Activated gamma-delta T cell treated with anti-CD3 and anti-CD28 coated beads, Interleukin-2, amount 50 U/mL, for 16 hours (primary cell): Measurements from ENCODE around the gene NPAP1.
"Not testable (repeated sequence)": the region's sequence is repeated elsewhere in the genome, so short reads cannot be mapped to it uniquely, and the experiment has no call there.

Source experiments
- DNase-seq: peaks from one replicate; pipeline ENCODE4 v3.0.0-alpha.2; 2020; ENCODE audit warnings: low read depth

NPAP1 gene, protein sequence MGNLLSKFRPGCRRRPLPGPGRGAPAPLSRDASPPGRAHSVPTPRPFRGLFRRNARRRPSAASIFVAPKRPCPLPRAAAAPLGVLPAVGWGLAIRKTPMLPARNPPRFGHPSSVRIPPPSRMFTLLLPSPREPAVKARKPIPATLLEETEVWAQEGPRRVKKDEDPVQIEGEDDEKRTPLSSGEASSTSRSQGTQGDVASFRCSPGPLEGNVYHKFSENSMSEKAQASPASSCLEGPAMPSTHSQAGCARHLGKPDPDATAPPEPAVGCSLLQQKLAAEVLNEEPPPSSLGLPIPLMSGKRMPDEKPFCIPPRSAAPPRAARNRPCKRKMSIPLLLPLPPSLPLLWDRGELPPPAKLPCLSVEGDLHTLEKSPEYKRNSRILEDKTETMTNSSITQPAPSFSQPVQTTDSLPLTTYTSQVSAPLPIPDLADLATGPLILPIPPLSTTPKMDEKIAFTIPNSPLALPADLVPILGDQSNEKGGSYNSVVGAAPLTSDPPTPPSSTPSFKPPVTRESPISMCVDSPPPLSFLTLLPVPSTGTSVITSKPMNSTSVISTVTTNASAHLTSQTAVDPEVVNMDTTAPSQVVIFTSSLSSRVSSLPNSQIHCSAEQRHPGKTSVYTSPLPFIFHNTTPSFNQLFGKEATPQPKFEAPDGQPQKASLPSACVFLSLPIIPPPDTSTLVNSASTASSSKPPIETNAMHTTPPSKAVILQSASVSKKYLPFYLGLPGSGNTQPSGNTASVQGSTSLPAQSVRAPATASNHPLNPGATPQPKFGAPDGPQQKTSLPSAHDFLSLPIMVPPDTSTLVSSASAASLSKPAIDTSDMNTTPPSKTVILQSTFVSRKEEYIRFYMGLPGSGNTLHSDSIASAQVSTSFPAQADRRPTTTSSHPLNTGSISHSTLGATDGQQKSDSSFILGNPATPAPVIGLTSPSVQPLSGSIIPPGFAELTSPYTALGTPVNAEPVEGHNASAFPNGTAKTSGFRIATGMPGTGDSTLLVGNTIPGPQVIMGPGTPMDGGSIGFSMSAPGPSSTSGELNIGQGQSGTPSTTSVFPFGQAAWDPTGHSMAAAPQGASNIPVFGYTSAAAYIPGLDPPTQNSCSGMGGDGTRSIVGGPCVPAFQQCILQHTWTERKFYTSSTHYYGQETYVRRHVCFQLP

DNA sequence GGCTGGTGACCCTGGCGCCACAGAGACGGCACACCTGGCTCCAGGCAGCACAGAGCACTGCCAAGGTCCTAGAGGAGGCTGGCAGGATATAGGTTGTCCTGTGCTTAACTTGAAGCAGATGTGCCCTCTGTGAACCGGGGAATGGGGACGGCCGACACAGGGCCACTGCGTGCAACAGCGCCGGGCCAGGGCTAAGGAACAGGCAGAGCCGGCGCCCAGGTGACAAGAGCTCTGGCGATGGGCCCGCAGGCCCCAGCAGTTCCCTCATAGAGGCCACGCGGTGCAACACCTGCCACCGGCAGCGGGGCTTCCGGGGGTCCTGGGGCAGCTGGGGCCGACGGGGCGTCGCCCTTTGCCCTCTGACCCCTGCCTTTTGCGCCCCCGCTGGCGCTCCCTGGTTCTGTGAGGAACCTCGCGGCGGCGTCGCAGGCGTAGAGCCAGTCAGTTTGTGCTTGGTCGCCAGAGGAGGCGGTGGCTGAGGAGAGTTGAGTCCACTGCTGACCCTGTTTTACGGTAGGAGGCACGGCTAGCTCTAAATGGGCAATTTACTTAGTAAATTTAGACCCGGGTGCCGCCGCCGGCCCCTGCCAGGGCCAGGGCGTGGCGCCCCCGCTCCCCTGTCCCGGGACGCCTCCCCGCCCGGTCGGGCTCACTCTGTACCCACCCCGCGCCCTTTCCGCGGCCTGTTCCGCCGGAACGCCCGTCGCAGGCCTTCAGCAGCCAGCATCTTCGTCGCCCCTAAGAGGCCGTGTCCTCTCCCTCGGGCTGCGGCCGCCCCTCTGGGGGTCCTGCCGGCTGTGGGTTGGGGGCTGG lies at the start of gene NPAP1:
Gene NPAP1, plus strand, starts transcription at position 444 of the 813 bp plus-strand sequence. Its CDS starts 93 bp downstream, at position 537.
- no peak for DNase-seq

DNA sequence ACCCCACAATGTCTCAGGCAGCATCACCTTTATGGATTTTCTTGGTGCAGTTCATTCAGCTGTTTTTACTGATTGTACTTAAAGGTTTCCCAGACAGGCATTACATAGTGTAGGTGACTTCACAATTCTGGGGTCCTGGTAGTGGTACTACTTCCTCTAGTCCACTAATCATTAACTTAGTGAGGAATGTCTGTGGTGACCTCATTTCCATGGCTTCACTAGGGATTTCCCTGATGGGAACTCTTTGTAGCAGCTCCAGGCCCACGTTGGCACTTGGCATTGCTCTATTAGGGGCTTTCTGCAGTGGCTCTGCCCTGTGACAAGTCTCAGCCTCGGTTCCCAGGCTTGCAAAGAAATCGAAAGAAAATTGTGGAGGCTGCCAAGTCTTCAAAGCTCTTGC lies 48.1 kb upstream of the NPAP1 start:
- no peak for DNase-seq

DNA sequence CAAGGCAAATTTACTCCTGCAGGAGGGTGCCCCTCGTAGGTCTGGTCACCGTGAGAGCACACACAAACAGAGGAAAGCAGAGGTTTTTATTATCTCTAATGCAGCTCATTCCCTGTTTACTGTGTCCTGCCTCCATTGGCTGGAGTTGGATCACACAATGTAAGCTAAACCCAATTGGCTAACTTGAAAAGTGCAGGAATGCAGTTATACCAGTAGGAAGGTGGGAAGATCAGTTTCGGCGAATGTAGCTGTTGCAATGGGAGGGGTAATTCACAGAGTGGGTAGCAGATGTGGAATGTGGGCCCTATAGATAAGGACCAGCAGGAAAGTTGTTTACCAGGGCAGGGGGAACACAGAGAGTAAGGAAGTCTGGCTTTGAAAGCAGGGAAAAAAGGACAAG lies 42.5 kb upstream of the NPAP1 start:
- no peak for DNase-seq

DNA sequence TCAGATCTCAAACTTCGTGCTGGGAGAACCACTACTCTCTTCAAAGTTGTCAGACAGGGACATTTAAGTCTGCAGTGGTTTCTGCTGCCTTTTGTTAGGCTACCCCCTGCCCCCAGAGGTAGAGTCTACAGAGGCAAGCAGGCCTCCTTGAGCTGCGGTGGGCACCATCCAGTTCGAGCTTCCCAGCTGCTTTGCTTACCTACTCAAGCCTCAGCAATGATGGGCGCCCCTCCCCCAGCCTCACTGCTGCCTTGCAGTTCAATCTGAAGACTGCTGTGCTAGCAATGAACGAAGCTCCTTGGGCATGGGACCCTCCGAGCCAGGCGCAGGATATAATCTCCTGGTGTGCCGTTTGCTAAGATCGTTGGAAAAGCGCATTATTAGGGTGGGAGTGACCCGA lies 36.2 kb upstream of the NPAP1 start:
- DNase-seq: not testable (repeated sequence)

DNA sequence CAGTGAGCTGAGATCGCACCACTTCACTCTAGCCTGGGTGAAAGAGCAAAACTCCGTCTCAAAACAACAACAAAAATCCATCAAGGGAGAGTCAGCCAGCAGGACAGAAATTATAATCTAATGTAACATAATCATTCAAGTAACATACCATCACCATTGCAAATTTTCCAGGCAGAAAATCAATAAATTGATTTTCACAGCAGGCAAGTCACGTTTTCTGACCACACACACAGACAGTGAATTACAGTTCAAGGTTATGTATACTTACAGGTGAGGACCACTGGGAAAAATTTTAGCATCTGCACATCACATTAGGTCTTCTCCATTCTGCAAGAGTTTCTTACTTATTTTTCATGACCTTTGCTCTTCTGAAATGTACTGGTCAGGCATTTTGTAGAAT lies 29.9 kb upstream of the NPAP1 start:
- no peak for DNase-seq

DNA sequence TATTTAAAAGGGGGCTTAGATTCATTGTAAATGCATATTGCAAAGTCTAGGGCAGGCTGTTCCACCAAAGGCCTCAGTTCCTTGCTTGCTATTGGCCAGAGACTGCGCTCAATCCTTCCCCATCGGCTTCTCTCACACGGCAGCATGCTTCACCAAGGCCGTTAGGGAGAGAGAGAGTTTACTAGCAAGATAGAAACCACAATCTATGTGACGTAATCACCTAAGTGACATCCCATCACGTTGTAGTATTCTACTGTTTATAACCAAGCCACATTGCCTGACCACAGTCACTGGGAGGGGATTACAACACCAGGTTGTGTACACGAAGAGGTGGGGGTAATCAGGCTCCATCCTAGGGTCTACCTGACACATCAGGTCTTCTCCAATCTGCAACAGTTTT lies 16.0 kb upstream of the NPAP1 start:
- DNase-seq: no peak

DNA sequence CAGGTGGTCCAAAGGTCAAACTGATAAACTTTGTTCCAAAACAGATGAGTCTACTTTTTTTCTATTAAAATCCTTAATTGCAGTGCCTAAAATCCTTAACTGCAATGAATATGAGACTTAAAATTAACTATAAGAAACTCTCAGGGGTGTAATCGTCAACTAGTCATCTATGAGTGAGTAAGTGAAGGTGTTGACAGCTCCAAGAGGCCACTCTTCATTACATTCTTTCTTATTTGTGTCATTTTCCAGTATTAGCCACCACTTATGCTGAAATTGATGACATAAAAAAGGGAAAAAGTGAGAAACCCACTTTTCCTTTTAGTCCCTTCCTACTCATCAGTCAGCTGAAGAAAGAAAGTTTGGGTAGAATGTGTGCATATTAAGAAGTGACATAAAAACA lies 12.6 kb upstream of the NPAP1 start:
- no peak for DNase-seq

DNA sequence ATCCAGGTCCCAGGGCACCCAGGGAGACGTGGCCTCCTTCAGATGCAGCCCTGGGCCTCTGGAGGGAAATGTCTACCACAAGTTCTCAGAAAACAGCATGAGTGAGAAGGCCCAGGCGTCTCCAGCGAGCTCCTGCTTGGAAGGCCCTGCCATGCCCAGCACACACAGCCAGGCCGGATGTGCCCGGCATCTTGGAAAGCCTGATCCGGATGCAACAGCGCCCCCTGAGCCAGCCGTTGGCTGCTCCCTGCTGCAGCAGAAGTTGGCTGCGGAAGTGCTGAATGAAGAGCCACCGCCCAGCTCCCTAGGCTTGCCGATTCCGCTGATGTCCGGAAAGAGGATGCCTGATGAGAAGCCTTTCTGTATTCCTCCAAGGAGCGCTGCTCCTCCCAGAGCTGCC lies 856 bp downstream of the NPAP1 start:
- DNase-seq: no peak

DNA sequence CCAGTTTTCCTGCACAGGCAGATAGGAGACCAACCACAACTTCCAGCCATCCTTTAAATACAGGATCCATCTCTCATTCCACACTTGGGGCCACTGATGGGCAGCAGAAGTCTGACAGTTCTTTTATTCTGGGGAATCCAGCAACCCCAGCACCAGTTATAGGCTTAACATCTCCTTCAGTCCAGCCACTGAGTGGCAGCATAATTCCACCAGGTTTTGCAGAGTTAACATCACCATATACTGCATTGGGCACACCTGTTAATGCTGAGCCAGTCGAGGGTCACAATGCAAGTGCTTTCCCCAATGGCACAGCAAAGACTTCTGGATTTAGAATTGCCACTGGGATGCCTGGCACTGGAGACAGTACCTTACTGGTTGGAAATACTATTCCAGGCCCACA lies 2.9 kb downstream of the NPAP1 start:
- no peak for DNase-seq

DNA sequence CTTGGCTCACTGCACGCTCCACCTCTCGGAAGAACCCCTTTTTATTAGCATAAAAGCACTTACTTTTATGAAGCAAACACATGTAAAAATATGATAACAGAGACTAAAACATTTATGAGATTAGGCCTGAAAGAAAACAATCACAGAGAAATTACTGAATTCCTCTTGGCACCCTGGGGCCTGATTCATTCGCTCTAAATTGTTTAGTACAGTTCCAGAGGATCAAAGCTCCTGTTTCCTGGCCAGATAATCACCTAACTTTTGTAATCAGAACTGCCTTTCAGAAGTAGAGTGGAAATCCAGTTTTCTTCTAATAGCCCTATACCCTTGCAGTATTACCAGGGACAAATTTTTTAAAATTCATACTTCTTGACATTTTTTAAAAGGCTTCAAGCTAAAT lies 6.4 kb downstream of the NPAP1 start:
- DNase-seq: no peak

DNA sequence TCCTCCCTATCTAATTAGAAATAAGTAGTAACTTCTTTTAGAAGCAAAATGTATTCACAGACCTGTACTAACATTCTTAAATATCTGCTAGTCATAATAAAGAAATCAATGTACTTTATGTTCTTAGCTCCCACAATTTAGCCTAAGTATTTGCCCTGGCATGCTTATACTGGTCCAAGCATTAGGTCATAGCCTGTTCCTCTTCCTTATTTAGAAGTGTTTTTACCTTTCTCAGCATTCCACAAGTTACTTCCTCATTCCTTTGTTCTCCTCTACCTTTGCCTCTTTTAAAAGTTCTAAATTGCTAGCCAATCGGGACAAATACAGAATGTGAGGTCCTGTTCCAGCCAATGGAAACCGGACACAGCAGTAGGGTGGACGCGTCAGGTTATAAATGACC lies 7.3 kb downstream of the NPAP1 start:
- not testable (repeated sequence) for DNase-seq

DNA sequence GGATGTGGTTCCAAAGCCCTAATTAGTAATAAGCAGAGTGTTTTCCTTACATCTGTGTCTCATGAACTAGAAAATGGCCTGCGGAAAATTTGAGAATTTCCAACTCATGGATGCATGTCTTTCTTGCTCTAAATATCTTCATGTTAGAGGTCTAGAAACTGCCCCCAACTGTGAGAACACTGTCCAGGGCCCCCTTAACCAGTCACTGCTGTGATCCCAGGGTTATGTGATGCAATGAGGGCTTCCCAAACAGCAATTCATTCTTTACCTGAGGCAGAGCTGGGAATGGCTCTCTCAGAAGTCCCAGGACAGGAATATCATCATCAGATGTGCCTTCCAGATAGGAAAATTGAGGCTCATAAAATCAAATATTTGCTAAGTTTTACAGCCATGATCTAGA lies 8.2 kb downstream of the NPAP1 start:
- no peak for DNase-seq

DNA sequence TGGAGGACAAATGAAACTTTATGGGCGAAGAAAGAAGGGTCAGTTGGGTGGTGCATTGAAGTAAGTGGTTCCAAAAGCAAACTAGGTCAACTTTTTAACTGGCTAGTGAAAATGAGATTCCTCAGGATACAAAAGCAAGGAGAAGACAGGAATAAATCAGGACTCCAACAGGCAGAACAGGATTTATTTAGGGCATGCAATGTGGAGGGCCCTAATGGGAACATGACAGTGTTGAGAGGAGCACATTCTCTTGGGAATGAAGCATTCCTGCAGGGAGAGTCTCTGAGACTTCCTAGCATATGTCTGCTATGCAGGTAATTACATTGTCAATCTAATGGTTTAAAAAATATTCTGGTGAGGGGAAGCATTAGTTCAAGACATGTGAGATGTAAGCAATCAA lies 8.7 kb downstream of the NPAP1 start:
- no peak for DNase-seq

DNA sequence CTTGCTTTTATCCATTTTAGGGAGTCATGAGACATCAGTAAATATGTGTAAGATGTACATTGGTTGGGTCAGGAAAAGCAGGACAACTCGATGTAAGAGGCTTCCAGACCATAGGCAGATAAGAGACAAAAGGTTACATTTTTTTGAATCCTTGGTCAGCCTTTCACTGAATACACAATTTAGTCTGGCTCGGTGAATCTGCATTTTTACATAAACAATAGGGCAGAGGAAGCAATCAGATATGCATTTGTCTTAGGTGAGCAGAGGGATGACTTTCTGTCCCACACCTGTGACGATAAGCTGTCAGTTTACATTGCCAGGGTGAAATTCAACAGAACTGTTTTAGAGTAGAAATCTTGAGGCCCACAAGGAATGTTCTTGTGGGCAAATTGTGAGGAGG lies 20.6 kb downstream of the NPAP1 start:
- no peak for DNase-seq

DNA sequence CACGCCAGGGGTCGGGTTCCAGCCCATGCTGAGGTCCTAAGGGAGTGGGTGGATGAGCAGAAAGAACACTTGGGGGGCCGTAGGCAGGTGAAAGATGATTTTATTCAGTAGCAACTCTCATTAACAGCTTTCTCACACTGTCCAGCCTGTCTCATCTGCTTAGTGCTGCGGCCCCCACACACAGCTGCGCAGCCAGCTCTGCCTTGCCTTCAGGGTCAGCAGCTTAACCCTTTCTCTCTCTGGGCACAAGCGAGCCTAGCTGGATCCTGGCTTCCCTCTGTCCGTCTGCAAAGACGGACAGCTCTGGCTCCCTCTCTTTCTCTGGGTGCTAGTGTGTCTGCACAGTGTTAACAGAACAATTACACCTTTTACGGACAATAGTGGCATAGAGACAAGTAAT lies 21.3 kb downstream of the NPAP1 start:
- DNase-seq: no peak

DNA sequence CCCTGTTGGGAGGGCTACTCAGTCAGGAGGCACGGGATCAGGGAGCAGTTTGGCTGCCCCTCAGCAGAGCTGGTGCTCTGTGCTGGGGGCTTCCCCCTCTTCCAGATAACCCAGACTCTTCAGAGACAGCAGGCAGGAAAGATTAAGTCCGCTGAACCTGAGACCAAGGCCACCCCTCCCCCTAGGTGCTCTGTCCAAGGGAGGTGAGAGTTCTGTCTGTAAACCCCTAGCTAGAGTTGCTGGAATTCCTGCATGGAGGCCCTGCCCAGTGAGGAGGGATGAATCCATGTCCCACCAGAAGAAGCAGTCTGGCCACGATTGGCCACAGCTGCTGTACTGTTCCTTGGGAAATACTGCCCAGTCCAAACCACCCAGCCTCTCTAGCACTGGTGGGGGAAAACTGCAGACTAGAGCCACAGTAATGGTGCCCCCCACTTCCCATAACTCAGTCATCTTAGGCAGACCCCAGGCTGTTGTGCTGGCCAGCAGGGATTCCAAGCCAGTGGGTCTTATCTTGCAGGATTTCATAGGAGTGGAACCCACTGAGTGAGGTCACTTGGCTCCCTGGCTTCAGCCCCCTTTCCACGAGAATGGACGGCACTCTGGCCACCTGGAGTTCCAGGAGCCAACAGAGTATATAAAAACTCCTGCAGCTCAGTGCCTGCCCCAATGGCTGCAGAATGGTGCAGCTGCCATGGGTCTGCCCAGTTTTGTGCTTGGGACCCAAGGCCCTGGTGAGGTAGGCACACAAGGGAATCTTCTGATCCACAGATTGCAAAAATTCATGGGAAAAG lies 42.9 kb downstream of the NPAP1 start:
- DNase-seq: no peak

DNA sequence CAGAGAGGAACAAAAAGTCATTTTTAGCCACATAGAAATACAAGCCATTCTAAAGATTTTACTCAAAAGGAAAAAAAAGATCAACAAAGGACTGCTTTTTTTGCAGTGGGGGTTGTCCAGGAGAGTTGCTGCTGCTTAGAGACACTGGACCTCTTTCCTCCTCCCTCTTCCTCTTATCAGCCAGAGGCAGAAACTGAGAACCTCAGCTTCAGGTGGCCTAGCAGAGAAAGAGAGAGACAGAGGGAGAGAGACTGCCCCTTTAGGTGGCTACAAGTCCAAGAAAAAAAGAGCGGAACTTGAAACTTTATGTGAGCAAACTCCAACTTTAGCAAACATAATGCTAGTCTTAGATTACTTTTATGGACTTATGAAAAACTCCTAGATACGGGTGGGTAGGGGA lies 54.2 kb downstream of the NPAP1 start:
- DNase-seq: no peak
